AG04450 (cell line): ENCODE data around the gene SCAF11. TPM values are rescaled to one million over a fixed set of nuclear protein-coding genes. Genes with fewer than 3 reads are reported as not detected.

Source experiments
- CTCF ChIA-PET: fragments of 300-600, 350-600 bp; formaldehyde crosslinking; extraction: SDS; loops from one replicate; lab custom pipeline; 2022; ENCODE audit warnings: antibody characterized with exemption, inconsistent platforms; lab: Charles Lee
- POLR2A ChIA-PET: fragments of 350-600 bp; formaldehyde crosslinking; extraction: SDS; loops from one replicate; lab custom pipeline; 2021; ENCODE audit warnings: antibody characterized with exemption, inconsistent platforms; lab: Yijun Ruan, JAX
- DNase-seq: peaks from one replicate; pipeline ENCODE4 v3.0.0-alpha.2; 2011; ENCODE audit warnings: low read depth, low spot score
- H3K27ac ChIP-seq: one replicate; pipeline ENCODE4 v1.5.1; 2012; ENCODE audit warnings: low read depth, low read length, control low read depth
- H3K27me3 ChIP-seq: one replicate; pipeline ENCODE4 v1.6.0; 2012; ENCODE audit warnings: low read length; ENCODE audit not compliant: control insufficient read depth, insufficient read depth
- H3K4me3 ChIP-seq: 2 replicates; pipeline ENCODE4 v1.5.1; 2011; ENCODE audit warnings: mild to moderate bottlenecking, low read depth, low read length, control low read depth
- H3K9me3 ChIP-seq: 2 replicates; pipeline ENCODE4 v1.5.1; 2012; ENCODE audit warnings: low read length; ENCODE audit not compliant: control insufficient read depth, insufficient read depth
- CTCF ChIP-seq: IDR thresholded peaks from 2 replicates; pipeline ENCODE4 v1.5.1; 2011; ENCODE audit warnings: low read depth, low read length, control low read depth, inconsistent platforms
- polyA plus RNA-seq: library from polyadenylated mRNA; depleted of rRNA; stranded (reverse); fragments of >200 nt; gene quantifications from 2 replicates; pipeline ENCODE4 v1.2.3, GENCODE V29; 2011

SCAF11 gene
- polyA plus RNA-seq, 1 experiment: 66.2 TPM

GRCh38 chr12:45909041-45909713 lies 81.2 kb downstream of the SCAF11 start:
- peak; percentile 26 for DNase-seq

GRCh38 chr12:45907955-45908354 lies 82.4 kb downstream of the SCAF11 start:
- no peaks in the 10 kb centered on the region for H3K9me3 ChIP-seq

More at GRCh38 chr12:45909041-45909713, 81.2 kb downstream of the SCAF11 start:
- no peaks in the 10 kb centered on the region for H3K27me3 ChIP-seq
- no peaks in the 10 kb centered on the region for H3K9me3 ChIP-seq
- H3K27ac ChIP-seq: peak overlapping the region; percentile 34
- ChIA-PET POLR2A (interaction anchor here (1.0 kb wide), 1 partner anchor 82 kb away, joined by 3 read pairs; no protein-coding TSS in a partner anchor), CTCF (interaction anchor here (0.9 kb wide), 1 partner anchor 147 kb away, joined by 3 read pairs; no protein-coding TSS in a partner anchor)
- no peak for TF ChIP-seq CTCF
- H3K4me3 ChIP-seq: no peak overlapping the region

GRCh38 chr12:45898094-45898493 lies 92.3 kb downstream of the SCAF11 start:
- TF ChIP-seq CTCF: no peak
- POLR2A ChIA-PET: no interaction called here
- CTCF ChIA-PET: no interaction called here
- Histone ChIP-seq H3K4me3 (no peak overlapping the region), H3K27me3 (no peaks in the 10 kb centered on the region), H3K27ac (no peak overlapping the region), H3K9me3 (no peaks in the 10 kb centered on the region)
- no peak for DNase-seq

More at GRCh38 chr12:45907955-45908354, 82.4 kb downstream of the SCAF11 start:
- DNase-seq: no peak
- TF ChIP-seq CTCF: no peak
- no peak overlapping the region for H3K4me3 ChIP-seq
- ChIA-PET CTCF (no interaction called here), POLR2A (no interaction called here)
- H3K27ac ChIP-seq: no peak overlapping the region
- no peaks in the 10 kb centered on the region for H3K27me3 ChIP-seq

GRCh38 chr12:45895961-45896360 lies 94.4 kb downstream of the SCAF11 start:
- Histone ChIP-seq H3K27ac (no peak overlapping the region), H3K9me3 (no peaks in the 10 kb centered on the region), H3K4me3 (no peak overlapping the region), H3K27me3 (no peaks in the 10 kb centered on the region)
- TF ChIP-seq CTCF: no peak
- DNase-seq: no peak
- POLR2A ChIA-PET: no interaction called here
- CTCF ChIA-PET: interaction anchor here (0.6 kb wide), 1 partner anchor 33 kb away, joined by 3 read pairs; no protein-coding TSS in a partner anchor

GRCh38 chr12:45893240-45893639 lies 97.1 kb downstream of the SCAF11 start:
- ChIA-PET POLR2A (no interaction called here), CTCF (interaction anchor here (1.1 kb wide), 1 partner anchor 12 kb away, joined by 5 read pairs; no protein-coding TSS in a partner anchor)

More at GRCh38 chr12:45893240-45893639, 97.1 kb downstream of the SCAF11 start:
- Histone ChIP-seq H3K4me3 (no peak overlapping the region), H3K27me3 (no peaks in the 10 kb centered on the region), H3K27ac (no peak overlapping the region), H3K9me3 (no peaks in the 10 kb centered on the region)
- peak; percentile 28 for TF ChIP-seq CTCF
- no peak for DNase-seq
